Measurements from ENCODE around the gene APOBEC3C. TPM values are rescaled to one million over a fixed set of nuclear protein-coding genes. Genes with fewer than 3 reads are reported as not detected.
"Not testable (repeated sequence)": the region's sequence is repeated elsewhere in the genome, so short reads cannot be mapped to it uniquely, and the experiment has no call there.

APOBEC3C gene
- total RNA-seq, 1 donor from 2014 or later, result 29.8 TPM

DNA sequence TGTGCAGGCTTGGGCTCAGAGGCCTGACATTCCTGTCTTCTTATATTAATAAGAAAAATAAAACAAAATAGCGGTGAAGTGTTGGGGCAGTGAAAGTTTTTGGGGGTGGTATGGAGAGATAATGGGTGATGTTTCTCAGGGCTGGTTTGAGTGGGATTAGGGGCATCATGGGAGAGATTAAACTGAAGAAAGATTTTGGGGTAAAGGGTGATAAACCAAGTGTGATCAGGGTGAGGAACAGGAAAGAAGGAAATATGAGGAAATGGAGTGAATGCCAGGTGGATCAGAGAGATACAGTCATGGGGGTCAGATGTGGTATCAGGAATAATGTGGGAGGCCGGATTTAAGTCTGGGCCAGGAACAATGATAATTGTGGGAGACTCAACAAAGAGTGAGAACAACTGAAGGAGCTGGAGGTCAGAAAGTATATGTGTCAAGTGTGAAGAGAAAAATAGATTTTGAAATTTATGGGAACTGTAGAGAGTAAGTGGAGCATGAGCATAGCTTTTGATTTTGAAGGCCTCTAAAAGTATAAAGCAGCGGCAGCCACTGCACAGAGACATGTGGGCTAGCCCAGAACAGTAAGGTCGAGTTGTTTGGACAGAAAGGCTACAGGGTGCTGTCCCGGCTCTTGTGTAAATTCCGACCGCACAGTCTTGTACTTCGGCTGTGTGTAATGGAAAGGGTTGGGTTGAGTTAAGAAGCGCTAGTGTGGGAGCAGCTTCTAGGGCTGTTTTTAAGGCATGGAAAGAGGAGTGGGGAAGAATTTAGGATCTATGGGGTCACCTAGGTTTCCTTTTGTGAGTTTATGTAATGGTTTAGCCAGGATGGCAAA is 52.6 kb downstream of the APOBEC3C start:
- not testable (repeated sequence) for ATAC-seq

DNA sequence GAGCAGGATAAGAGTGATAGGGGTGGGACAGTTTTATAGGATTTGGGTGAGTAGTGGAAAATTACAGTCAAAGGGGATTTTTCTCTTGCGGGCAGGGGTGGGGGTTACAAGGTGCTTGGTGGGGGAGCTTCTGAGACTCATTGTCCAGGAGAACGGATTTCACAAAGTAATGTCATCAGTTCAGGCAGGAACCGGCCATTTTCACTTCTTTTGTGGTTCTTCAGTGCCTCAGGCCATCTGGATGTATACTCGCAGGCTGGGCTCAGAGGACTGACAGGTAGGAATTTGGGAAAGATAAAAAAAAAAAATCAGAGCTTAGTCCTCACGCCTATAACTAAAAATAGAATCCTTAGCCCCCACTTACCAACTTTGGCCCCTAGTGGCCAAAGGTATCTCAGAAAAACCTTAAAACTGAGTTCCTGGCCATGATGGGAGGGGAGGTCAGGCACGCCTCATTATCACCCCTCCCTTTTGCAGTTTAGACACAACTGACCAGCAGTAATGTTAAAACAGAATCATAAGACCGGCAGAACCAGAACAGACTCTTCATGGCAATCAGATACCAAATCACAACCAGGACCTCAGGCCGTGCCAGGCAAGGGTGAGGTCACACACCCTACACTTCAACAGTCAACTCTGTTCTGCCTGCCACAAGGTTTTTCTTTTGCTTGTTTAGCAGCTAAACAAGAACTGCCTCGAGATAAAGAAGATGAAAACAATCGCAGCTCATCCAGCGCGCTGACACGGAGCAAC is 54.2 kb downstream of the APOBEC3C start:
- no peak for ATAC-seq

Other genes starting within 250 kb of the APOBEC3C start
- 13.2 TPM for gene DNAL4, start 220.1 kb upstream of the APOBEC3C start, total RNA-seq
- 0.44 TPM for gene NPTXR, start 170.2 kb upstream of the APOBEC3C start, total RNA-seq
- 5.6 TPM for gene CBX6, start 142.0 kb upstream of the APOBEC3C start, total RNA-seq
- gene APOBEC3A, start 56.6 kb upstream of the APOBEC3C start, total RNA-seq, result 5.3 TPM
- gene APOBEC3B, start 31.9 kb upstream of the APOBEC3C start, total RNA-seq, result 5.0 TPM
- 0.40 TPM for gene APOBEC3D, start 6.9 kb downstream of the APOBEC3C start, total RNA-seq
- 3.1 TPM for gene APOBEC3F, start 26.6 kb downstream of the APOBEC3C start, total RNA-seq
- gene APOBEC3G, start 63.0 kb downstream of the APOBEC3C start, total RNA-seq, result 3.9 TPM
- gene APOBEC3H, start 83.0 kb downstream of the APOBEC3C start, total RNA-seq, result not detected
- gene CBX7, start 138.4 kb downstream of the APOBEC3C start, total RNA-seq, result 4.5 TPM
- 0.96 TPM for gene PDGFB, start 230.7 kb downstream of the APOBEC3C start, total RNA-seq